ENCODE data around the gene MAMDC4. TPM values are rescaled to one million over a fixed set of nuclear protein-coding genes. Genes with fewer than 3 reads are reported as not detected.

The MAMDC4 gene
- total and polyA plus RNA-seq, 4 donors, result 2.4 to 19.0 (median 3.8) TPM

DNA sequence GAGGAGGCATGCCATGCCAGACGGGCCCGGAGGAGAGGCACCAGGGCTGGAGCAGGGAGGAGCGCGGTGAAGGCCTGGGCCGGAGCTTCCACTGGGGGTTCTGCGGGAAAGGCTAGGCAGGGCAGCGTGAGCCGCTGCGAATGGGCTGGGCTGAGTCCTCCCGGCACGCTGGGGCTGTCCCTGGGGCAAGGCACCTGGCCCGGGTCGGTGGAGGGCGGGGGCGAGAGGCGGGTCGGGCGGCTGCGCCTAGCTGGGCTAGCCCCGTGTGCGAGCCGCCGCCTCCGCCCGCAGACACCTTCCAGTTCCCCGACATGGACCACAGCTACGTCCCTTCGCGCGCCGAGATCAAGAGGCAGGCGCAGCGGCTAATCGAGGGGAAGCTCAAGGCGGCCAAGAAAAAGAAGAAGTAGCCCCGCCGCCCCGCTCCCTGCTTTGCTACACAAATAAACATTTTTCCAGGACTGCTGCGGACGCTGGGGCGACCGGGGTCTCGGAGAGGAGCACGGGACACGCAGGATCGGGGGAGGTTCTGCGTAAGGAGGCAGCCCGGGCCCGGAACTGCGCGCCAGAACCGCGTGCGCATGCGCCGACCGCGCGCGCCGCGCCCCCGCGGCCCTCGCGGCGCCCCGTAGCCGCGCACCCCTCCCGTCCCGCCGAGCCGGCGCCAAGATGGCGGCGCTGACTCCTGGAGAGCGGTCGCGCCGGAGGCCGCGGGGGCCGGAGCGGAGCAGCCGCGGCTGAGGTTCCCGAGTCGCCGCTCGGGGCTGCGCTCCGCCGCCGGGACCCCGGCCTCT lies 44.7 kb upstream of the MAMDC4 start, which contains the start of gene RABL6:
Gene RABL6, plus strand, starts transcription at position 668 of the 794 bp plus-strand sequence. CDS start 249 bp downstream, outside the sequence.
- Histone ChIP-seq H3K4me3 (ENCODE audit: low read length in 2 of 2) (peak within 1 kb of the TSS; percentile 91 to 92), H3K27ac (ENCODE audit: low read depth in 1 of 2, low read length in 2 of 2) (peak within 1 kb of the TSS in 1 of 2 donors; percentile 39), H3K4me1 (ENCODE audit: control insufficient read depth in 1 of 2, insufficient read depth in 2 of 2, low read length in 2 of 2) (no peaks in the 10 kb centered on the region), H3K36me3 (ENCODE audit: control insufficient read depth in 1 of 2, insufficient read depth in 2 of 2, low read length in 1 of 2) (no peaks in the 10 kb centered on the region), H3K27me3 (ENCODE audit: control insufficient read depth in 1 of 2, insufficient read depth in 2 of 2, low read length in 1 of 2) (no peaks in the 10 kb centered on the region), H3K9me3 (ENCODE audit: control insufficient read depth, low read length) (no peaks in the 10 kb centered on the region)
- DNase-seq (peak; percentile 86 to 93), ATAC-seq (ENCODE audit: low FRiP score) (peak; percentile 90)
- intact Hi-C loops (cut with DNase I), result loop anchor here in 1 of 2 donors (5.0 kb wide), 1 partner anchor 35 kb away; the partner anchor contains the start of gene AJM1
- WGBS, 2 donors, result 0 to 1% methylated on average over 93 to 96 of the region's 96 CpGs

GRCh38 chr9:136808075-136808805 lies 43.9 kb upstream of the MAMDC4 start:
- Histone ChIP-seq H3K9me3 (ENCODE audit: control insufficient read depth, low read length) (no peaks in the 10 kb centered on the region), H3K4me1 (ENCODE audit: control insufficient read depth in 1 of 2, insufficient read depth in 2 of 2, low read length in 2 of 2) (no peaks in the 10 kb centered on the region), H3K4me3 (ENCODE audit: low read length in 2 of 2) (peak overlapping the region; percentile 91 to 92), H3K27ac (ENCODE audit: low read depth in 1 of 2, low read length in 2 of 2) (no peak overlapping the region), H3K27me3 (ENCODE audit: control insufficient read depth in 1 of 2, insufficient read depth in 2 of 2, low read length in 1 of 2) (no peaks in the 10 kb centered on the region), H3K36me3 (ENCODE audit: control insufficient read depth in 1 of 2, insufficient read depth in 2 of 2, low read length in 1 of 2) (no peaks in the 10 kb centered on the region)
- DNase-seq (peak in 1 of 2 donors; percentile 62), ATAC-seq (ENCODE audit: low FRiP score) (peak; percentile 2)
- intact Hi-C loops (cut with DNase I), result loop anchor here in 1 of 2 donors (5.0 kb wide), 1 partner anchor 34 kb away; the partner anchor contains the start of gene AJM1
- WGBS, 2 donors, result 1% methylated on average over 68 to 93 of the region's 93 CpGs

DNA sequence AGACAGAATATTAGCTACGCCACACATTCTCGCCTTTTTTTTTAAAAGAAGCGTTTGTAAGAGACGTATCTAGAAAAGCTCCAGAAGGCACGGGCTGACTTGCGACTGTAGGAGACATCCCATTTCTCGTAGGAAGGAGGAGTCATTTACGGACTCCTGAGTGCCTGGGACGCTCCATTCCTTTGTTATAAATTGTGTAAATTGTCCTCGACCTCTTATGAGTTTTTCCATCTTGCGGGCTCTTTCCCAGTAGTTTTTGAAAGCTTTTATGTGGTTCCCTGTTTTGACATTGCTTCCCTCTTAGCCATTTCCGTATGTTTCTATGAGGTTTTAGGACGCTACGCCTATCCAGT lies 43.4 kb upstream of the MAMDC4 start:
- intact Hi-C loops (cut with DNase I), result loop anchor here in 1 of 2 donors (5.0 kb wide), 1 partner anchor 34 kb away; the partner anchor contains the start of gene AJM1
- 6% methylated on average over 14 of the region's 14 CpGs for WGBS, 2 donors
- ATAC-seq (ENCODE audit: low FRiP score) (no peak), DNase-seq (no peak)
- Histone ChIP-seq H3K36me3 (ENCODE audit: control insufficient read depth in 1 of 2, insufficient read depth in 2 of 2, low read length in 1 of 2) (no peaks in the 10 kb centered on the region), H3K27me3 (ENCODE audit: control insufficient read depth in 1 of 2, insufficient read depth in 2 of 2, low read length in 1 of 2) (no peaks in the 10 kb centered on the region), H3K4me1 (ENCODE audit: control insufficient read depth in 1 of 2, insufficient read depth in 2 of 2, low read length in 2 of 2) (no peaks in the 10 kb centered on the region), H3K27ac (ENCODE audit: low read depth in 1 of 2, low read length in 2 of 2) (no peak overlapping the region), H3K9me3 (ENCODE audit: control insufficient read depth, low read length) (no peaks in the 10 kb centered on the region), H3K4me3 (ENCODE audit: low read length in 2 of 2) (peak overlapping the region; percentile 91 to 92)

DNA sequence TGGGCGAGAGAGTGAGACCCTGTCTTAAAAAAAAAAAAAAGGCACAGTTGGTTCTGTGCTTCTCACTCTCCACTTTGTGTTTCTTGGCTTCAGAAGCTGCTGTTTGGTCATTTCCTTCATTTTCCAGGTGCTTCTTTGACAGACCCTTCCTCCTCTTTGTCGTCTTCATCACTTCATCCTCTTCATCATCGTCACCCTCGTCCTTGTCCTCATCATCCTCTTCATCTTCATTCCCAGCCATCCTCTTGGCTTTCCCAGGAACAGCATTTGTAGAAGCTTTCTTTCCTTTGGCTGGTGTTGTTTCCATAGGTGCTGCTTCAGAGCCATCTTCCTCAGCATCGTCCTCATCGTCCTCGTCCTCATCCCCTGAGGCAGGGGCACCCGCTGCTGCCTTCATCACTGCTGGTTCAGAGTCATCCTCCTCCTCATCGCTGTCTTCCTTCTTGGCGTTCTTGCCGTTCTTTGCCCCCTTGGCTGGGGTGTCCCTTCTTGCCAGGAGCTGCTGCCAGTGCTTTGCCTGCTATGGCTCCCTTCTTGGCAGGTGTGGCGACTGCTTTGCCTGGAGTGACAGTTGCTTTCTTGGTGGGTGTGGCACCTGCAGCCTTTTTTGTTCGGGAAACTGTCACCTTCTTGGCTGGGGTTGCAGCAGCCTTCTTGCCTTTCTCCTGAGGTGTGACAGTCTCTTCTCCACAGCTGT lies 37.3 kb upstream of the MAMDC4 start:
- ATAC-seq (ENCODE audit: low FRiP score), result no peak
- Histone ChIP-seq H3K36me3 (ENCODE audit: control insufficient read depth in 1 of 2, insufficient read depth in 2 of 2, low read length in 1 of 2) (no peaks in the 10 kb centered on the region), H3K4me3 (ENCODE audit: low read length in 2 of 2) (no peak overlapping the region), H3K27ac (ENCODE audit: low read depth in 1 of 2, low read length in 2 of 2) (no peak overlapping the region), H3K9me3 (ENCODE audit: control insufficient read depth, low read length) (no peaks in the 10 kb centered on the region), H3K4me1 (ENCODE audit: control insufficient read depth in 1 of 2, insufficient read depth in 2 of 2, low read length in 2 of 2) (no peaks in the 10 kb centered on the region), H3K27me3 (ENCODE audit: control insufficient read depth in 1 of 2, insufficient read depth in 2 of 2, low read length in 1 of 2) (no peaks in the 10 kb centered on the region)
- no peak for DNase-seq
- intact Hi-C loops (cut with DNase I), result no loop called here
- WGBS, 2 donors, result 90% methylated on average over 13 of the region's 13 CpGs

- no peaks in the 10 kb centered on the region for H3K4me1 ChIP-seq (ENCODE audit: control insufficient read depth in 1 of 2, insufficient read depth in 2 of 2, low read length in 2 of 2)
- no peak overlapping the region for H3K4me3 ChIP-seq (ENCODE audit: low read length in 2 of 2)
- DNase-seq, result no peak
- no peaks in the 10 kb centered on the region for H3K36me3 ChIP-seq (ENCODE audit: control insufficient read depth in 1 of 2, insufficient read depth in 2 of 2, low read length in 1 of 2)
- intact Hi-C loops (cut with DNase I), result no loop called here
- H3K27ac ChIP-seq (ENCODE audit: low read depth in 1 of 2, low read length in 2 of 2), result no peak overlapping the region
- no peaks in the 10 kb centered on the region for H3K9me3 ChIP-seq (ENCODE audit: control insufficient read depth, low read length)
- 0 to 1% methylated on average over 1 of the region's 1 CpG for WGBS, 2 donors
- no peak for ATAC-seq (ENCODE audit: low FRiP score)
- no peaks in the 10 kb centered on the region for H3K27me3 ChIP-seq (ENCODE audit: control insufficient read depth in 1 of 2, insufficient read depth in 2 of 2, low read length in 1 of 2)
These were observed 36.7 kb upstream of the MAMDC4 start for GRCh38 chr9:136815422-136815782.

GRCh38 chr9:136820971-136821825 lies 30.9 kb upstream of the MAMDC4 start:
- H3K36me3 ChIP-seq (ENCODE audit: control insufficient read depth in 1 of 2, insufficient read depth in 2 of 2, low read length in 1 of 2), result peaks cover 0 to 3% of the 10 kb centered on the region in 2 donors
- no peaks in the 10 kb centered on the region for H3K4me1 ChIP-seq (ENCODE audit: control insufficient read depth in 1 of 2, insufficient read depth in 2 of 2, low read length in 2 of 2)
- WGBS, 2 donors, result 17 to 18% methylated on average over 45 to 83 of the region's 83 CpGs
- H3K27ac ChIP-seq (ENCODE audit: low read depth in 1 of 2, low read length in 2 of 2), result no peak overlapping the region
- peak; percentile 53 to 77 for DNase-seq
- peak; percentile 73 for ATAC-seq (ENCODE audit: low FRiP score)
- intact Hi-C loops (cut with DNase I), result no loop called here
- H3K9me3 ChIP-seq (ENCODE audit: control insufficient read depth, low read length), result no peaks in the 10 kb centered on the region
- H3K4me3 ChIP-seq (ENCODE audit: low read length in 2 of 2), result no peak overlapping the region
- H3K27me3 ChIP-seq (ENCODE audit: control insufficient read depth in 1 of 2, insufficient read depth in 2 of 2, low read length in 1 of 2), result no peaks in the 10 kb centered on the region

GRCh38 chr9:136821826-136822544 lies 30.2 kb upstream of the MAMDC4 start:
- Histone ChIP-seq H3K27me3 (ENCODE audit: control insufficient read depth in 1 of 2, insufficient read depth in 2 of 2, low read length in 1 of 2) (no peaks in the 10 kb centered on the region), H3K9me3 (ENCODE audit: control insufficient read depth, low read length) (no peaks in the 10 kb centered on the region), H3K4me3 (ENCODE audit: low read length in 2 of 2) (no peak overlapping the region), H3K36me3 (ENCODE audit: control insufficient read depth in 1 of 2, insufficient read depth in 2 of 2, low read length in 1 of 2) (peaks cover 0 to 3% of the 10 kb centered on the region in 2 donors), H3K27ac (ENCODE audit: low read depth in 1 of 2, low read length in 2 of 2) (no peak overlapping the region), H3K4me1 (ENCODE audit: control insufficient read depth in 1 of 2, insufficient read depth in 2 of 2, low read length in 2 of 2) (no peaks in the 10 kb centered on the region)
- ATAC-seq (ENCODE audit: low FRiP score) (no peak), DNase-seq (peak in 1 of 2 donors; percentile 46)
- intact Hi-C loops (cut with DNase I), result no loop called here
- WGBS, 2 donors, result 62 to 67% methylated on average over 34 to 42 of the region's 42 CpGs
